Spinal cord (tissue), 10 donors: ENCODE data around the gene SRL. TPM values are rescaled to one million over a fixed set of nuclear protein-coding genes. Genes with fewer than 3 reads are reported as not detected.

Source experiments
- DNase-seq, 6 donors: peaks; one replicate each; pipeline versions ENCODE4 v3.0.0 to v3.0.0-alpha.2; 2013 to 2015; ENCODE audit warnings: low spot score in 6 of 6, low read depth in 4 of 6
- H3K27ac ChIP-seq: one replicate; pipeline ENCODE4 v1.5.1; 2013; ENCODE audit warnings: low read depth, low read length, control low read depth
- H3K27me3 ChIP-seq: one replicate; pipeline ENCODE4 v1.6.1; 2013; ENCODE audit warnings: low read length; ENCODE audit not compliant: control insufficient read depth, insufficient read depth
- H3K36me3 ChIP-seq: one replicate; pipeline ENCODE4 v1.6.1; 2013; ENCODE audit warnings: low read length; ENCODE audit not compliant: control insufficient read depth, insufficient read depth
- H3K4me1 ChIP-seq: one replicate; pipeline ENCODE4 v1.6.1; 2013; ENCODE audit warnings: low read length; ENCODE audit not compliant: control insufficient read depth, insufficient read depth
- H3K4me3 ChIP-seq: one replicate; pipeline ENCODE4 v1.5.1; 2013; ENCODE audit warnings: low read depth, low read length, control low read depth
- H3K9me3 ChIP-seq: one replicate; pipeline ENCODE4 v1.6.1; 2013; ENCODE audit warnings: low read length; ENCODE audit not compliant: control insufficient read depth, insufficient read depth
- WGBS: methylation state at CpG from one replicate; pipeline ENCODE4 v1.1.5; 2013; ENCODE audit warnings: missing lambda C conversion rate; ENCODE audit not compliant: insufficient coverage; 5-methylcytosine and 5-hydroxymethylcytosine counted together
- polyA plus RNA-seq, 2 donors: library from polyadenylated mRNA; unstranded; fragments of 120-200 nt; gene quantifications; one replicate each; pipeline ENCODE4 v1.2.1, GENCODE V29; 2013; ENCODE audit not compliant: insufficient read length in 2 of 2
- total RNA-seq, 2 donors: library from RNA; depleted of rRNA in 1 of 2; stranded (reverse); fragments of 120-200 nt in 1 of 2; fragments of >200 nt in 1 of 2; gene quantifications; one replicate each; pipeline versions ENCODE4 v1.2.3 to v1.2.4, GENCODE V29; 2013 to 2014
- donor health status: healthy.

Gene SRL
- total and polyA plus RNA-seq, 4 donors = 1.6 to 1.9 (median 1.7) TPM

GRCh38 chr16:4198816-4199215 is 43.1 kb downstream of the SRL start:
- Histone ChIP-seq H3K36me3 (no peaks in the 10 kb centered on the region), H3K4me3 (no peak overlapping the region), H3K4me1 (peaks cover 6% of the 10 kb centered on the region), H3K9me3 (no peaks in the 10 kb centered on the region), H3K27ac (no peak overlapping the region), H3K27me3 (no peaks in the 10 kb centered on the region)
- DNase-seq = no peak
- 88% methylated on average over 3 of the region's 4 CpGs for WGBS

- 89% methylated on average over 4 of the region's 4 CpGs for WGBS
- no peak overlapping the region for H3K27ac ChIP-seq
- H3K4me1 ChIP-seq = no peaks in the 10 kb centered on the region
- DNase-seq = no peak
- H3K4me3 ChIP-seq = no peak overlapping the region
- H3K36me3 ChIP-seq = no peaks in the 10 kb centered on the region
- H3K9me3 ChIP-seq = no peaks in the 10 kb centered on the region
- H3K27me3 ChIP-seq = no peaks in the 10 kb centered on the region
Measured at GRCh38 chr16:4194661-4195060, 47.2 kb downstream of the SRL start.

GRCh38 chr16:4193920-4194319 is 48.0 kb downstream of the SRL start:
- no peaks in the 10 kb centered on the region for H3K27me3 ChIP-seq
- no peak for DNase-seq
- no peak overlapping the region for H3K27ac ChIP-seq
- 86% methylated on average over 1 of the region's 1 CpG for WGBS
- no peaks in the 10 kb centered on the region for H3K4me1 ChIP-seq
- H3K36me3 ChIP-seq = no peaks in the 10 kb centered on the region
- no peak overlapping the region for H3K4me3 ChIP-seq
- H3K9me3 ChIP-seq = no peaks in the 10 kb centered on the region

GRCh38 chr16:4192206-4192605 is 49.7 kb downstream of the SRL start:
- Histone ChIP-seq H3K27ac (no peak overlapping the region), H3K4me1 (no peaks in the 10 kb centered on the region), H3K4me3 (no peak overlapping the region), H3K27me3 (no peaks in the 10 kb centered on the region), H3K36me3 (no peaks in the 10 kb centered on the region), H3K9me3 (no peaks in the 10 kb centered on the region)
- 99% methylated on average over 8 of the region's 14 CpGs for WGBS
- no peak for DNase-seq

GRCh38 chr16:4190712-4191333 is 51.1 kb downstream of the SRL start:
- Histone ChIP-seq H3K9me3 (no peaks in the 10 kb centered on the region), H3K27me3 (no peaks in the 10 kb centered on the region), H3K4me1 (no peaks in the 10 kb centered on the region), H3K27ac (no peak overlapping the region), H3K36me3 (no peaks in the 10 kb centered on the region), H3K4me3 (no peak overlapping the region)
- no peak for DNase-seq
- WGBS = 86% methylated on average over 8 of the region's 13 CpGs

GRCh38 chr16:4190086-4190485 is 51.8 kb downstream of the SRL start:
- Histone ChIP-seq H3K36me3 (no peaks in the 10 kb centered on the region), H3K27ac (no peak overlapping the region), H3K4me3 (no peak overlapping the region), H3K4me1 (no peaks in the 10 kb centered on the region), H3K27me3 (no peaks in the 10 kb centered on the region), H3K9me3 (no peaks in the 10 kb centered on the region)
- WGBS = 79% methylated on average over 9 of the region's 9 CpGs
- no peak for DNase-seq

GRCh38 chr16:4184038-4184702 is 57.7 kb downstream of the SRL start:
- H3K9me3 ChIP-seq = no peaks in the 10 kb centered on the region
- 3% methylated on average over 56 of the region's 59 CpGs for WGBS
- H3K36me3 ChIP-seq = no peaks in the 10 kb centered on the region
- peak overlapping the region; percentile 66 for H3K4me3 ChIP-seq
- H3K27me3 ChIP-seq = no peaks in the 10 kb centered on the region
- DNase-seq = no peak
- no peak overlapping the region for H3K27ac ChIP-seq
- peaks cover 14% of the 10 kb centered on the region for H3K4me1 ChIP-seq

GRCh38 chr16:4183237-4184037 is 58.4 kb downstream of the SRL start:
- H3K4me3 ChIP-seq = peak overlapping the region; percentile 66
- H3K27me3 ChIP-seq = no peaks in the 10 kb centered on the region
- peak overlapping the region; percentile 86 for H3K27ac ChIP-seq
- peak; percentile 84 to 98 (median 88) for DNase-seq
- WGBS = under 1% methylated on average over 79 of the region's 85 CpGs
- H3K36me3 ChIP-seq = no peaks in the 10 kb centered on the region
- H3K4me1 ChIP-seq = peaks cover 14% of the 10 kb centered on the region
- H3K9me3 ChIP-seq = no peaks in the 10 kb centered on the region

- DNase-seq = no peak
- Histone ChIP-seq H3K4me1 (peaks cover 14% of the 10 kb centered on the region), H3K9me3 (no peaks in the 10 kb centered on the region), H3K27ac (peak overlapping the region; percentile 86), H3K27me3 (no peaks in the 10 kb centered on the region), H3K4me3 (peak overlapping the region; percentile 56), H3K36me3 (no peaks in the 10 kb centered on the region)
- 94% methylated on average over 21 of the region's 23 CpGs for WGBS
Measured at GRCh38 chr16:4182581-4183236, 59.2 kb downstream of the SRL start.
